GM18508 (cell line): ENCODE results near the gene PRKCQ.
"Not testable (repeated sequence)": the region's sequence is repeated elsewhere in the genome, so short reads cannot be mapped to it uniquely, and the experiment has no call there.

Experiments used
- ATAC-seq: cut with Tn5 transposase; IDR thresholded peaks from one replicate; pipeline ENCODE4 v1.9.1; 2021; ENCODE audit warnings: moderate number of reproducible peaks; ENCODE audit not compliant: insufficient read depth, unreplicated experiment

The PRKCQ gene

DNA sequence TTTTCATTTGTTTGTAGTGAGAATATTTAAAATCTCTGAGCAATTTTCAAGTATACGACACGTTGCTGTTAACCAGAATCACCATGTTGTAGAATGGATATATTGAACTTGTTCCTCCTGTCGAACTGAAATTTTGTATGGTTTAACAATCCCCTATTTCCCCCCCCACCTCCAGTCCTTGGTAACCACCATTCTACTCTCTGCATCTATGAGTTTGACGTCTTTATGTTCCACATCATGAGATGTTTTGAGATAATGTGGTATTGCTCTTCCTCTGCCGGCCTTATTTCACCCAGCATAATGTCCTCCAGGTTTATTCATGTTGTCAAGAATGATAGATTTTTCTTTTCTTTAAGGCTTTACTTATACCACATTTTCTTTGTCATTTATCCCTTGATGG, 17.4 kb upstream of the PRKCQ start:
- ATAC-seq: no peak

DNA sequence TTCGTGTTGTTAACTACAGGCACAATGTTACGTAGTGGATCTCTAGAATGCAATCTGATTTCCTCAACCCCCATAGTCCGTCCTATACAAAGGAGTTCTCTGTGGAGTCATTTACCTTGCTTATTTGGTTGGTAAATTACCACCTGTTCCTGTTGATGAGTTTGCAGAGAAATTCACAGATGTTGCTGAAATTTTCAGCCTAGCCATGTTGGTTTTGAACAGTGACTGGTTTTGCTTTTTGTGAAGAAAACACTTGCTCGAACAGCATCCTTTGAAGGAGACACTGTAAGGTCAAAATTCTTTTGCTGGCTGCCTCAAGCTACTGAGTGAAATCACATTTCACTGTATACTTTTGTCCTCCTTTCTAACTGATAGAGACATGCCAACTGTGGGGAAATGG, 15.4 kb upstream of the PRKCQ start:
- ATAC-seq: no peak

DNA sequence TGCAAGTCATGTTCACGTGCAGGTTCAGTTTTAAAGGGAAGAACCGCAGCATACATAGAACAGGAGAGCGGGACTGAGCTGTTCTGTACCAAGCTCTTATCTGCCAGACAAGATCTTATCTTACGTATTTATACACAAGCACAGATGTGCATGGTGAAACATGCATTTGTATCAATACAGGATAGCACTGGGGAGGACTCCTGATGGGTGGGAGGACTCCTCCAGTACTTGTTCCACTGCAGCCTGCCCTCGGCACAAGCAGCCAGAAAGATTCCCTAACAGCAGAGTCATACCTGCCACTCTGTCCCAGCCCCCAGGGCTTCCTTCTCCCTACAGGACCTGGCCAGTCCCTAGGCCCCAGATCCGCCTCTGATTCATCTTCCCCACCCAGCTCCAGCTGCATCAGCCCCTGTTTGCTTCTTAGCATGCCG, 13.2 kb upstream of the PRKCQ start:
- ATAC-seq: no peak

DNA sequence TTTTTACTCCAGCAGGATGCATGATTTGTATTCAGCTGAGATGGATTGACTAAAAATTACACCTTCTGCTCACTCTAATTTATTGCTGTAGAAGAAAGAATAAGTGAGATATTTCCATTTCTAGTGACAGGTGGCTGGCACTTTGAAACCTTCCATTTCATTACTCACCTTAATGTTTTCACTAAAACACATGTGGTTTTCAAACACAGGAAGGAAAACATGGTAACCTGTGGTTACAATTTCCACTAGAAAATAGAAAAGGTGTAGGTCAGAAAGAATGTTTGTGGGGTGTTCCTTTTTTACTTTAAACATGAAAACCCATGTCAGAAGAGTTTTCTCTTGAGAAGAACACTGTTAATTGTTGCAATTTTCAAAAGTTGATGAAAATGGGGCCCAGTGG, 12.0 kb upstream of the PRKCQ start:
- ATAC-seq: no peak

DNA sequence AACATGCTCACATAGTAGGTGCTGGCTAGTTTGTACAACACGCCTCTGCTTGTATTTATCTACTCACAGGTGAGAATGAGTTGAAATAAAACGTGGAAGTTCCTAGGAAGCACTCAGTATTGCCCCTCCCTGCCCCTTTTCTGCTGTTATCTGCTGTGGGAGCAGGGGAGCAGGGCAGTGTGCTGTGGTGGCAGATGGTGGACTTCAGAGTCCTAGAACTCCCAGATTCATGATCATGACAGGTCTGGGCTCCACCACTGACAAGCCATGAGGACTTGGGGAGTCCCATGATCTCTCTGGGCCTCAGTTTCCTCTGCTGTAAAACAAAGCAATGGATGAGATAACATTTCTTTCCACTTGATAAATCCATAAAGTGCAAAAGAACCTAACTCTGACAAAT, 11.6 kb upstream of the PRKCQ start:
- no peak for ATAC-seq

DNA sequence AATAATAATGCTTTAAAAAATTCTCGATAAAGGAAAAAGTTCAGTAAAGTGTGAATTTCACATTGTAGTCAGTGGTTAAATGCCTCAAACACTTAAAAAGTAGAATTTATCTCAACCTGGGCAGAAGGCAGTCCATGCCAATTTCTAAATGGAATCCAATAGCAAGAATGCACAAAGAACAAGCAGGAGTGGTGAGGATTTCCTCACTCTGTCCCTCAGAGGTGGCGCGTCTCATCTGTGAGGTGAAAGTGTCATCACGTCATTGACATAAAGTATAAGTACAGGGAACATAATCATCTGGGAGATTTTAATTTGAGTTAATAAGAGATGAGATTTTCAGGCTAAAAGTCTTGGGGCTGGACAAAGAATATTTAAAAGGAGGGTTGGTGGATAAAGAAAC, 10.0 kb upstream of the PRKCQ start:
- no peak for ATAC-seq

DNA sequence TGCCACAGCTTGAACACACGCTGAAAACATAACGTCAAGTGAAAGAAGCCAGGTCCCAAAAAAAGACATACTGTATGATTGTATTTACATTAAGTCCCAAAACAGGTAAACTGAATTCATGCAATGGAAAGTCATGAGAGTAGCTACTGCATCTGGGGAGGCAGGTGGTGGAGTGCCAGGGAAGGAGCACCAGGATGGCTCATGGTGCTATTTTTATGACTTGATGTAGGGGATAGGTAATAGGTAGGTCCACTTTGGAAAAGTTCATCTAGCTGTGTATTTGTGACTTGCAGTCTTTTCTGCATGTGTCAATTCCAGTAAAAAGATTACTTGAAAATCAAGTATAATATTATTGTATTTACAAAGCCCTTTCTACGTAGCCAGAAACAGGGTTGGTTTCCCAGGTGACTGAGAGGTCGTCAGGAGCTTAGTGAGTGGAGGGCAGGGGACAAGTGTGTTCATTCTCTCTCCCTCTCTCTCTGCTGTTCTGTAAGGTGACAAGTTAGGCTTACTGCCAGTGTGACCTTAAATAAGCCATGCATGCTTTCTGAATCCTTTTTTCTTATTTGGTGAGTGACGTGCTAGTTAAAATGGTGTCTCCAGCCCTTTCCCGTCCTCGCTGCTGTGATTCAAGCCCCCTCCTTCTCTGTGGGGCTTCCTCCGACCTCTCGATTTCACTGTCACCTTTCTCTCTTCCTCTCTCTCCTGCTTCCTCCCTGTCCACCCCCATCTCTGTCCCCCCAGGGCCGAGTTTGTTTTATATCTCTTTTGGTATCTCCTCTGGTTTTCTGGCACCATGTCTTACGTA, 9.4 kb upstream of the PRKCQ start:
- ATAC-seq: no peak

DNA sequence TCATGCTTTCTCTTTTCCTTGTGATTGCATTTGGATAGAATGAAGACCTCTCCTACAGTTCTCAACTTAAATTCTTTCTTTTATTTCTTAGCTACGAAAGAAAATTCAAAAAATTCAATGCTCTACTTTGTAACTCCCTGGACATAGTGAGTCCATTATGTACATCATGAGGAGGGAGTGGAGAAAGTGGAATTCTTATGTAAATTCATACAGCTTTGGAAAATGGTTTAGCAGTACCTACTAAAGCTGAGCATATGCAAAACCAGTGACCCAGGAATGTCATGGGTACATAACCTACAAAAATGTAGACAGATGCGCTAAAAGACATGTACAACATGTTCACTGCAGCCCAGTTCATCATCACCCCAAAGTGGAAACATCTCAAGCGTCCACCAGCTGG, 8.8 kb upstream of the PRKCQ start:
- no peak for ATAC-seq

DNA sequence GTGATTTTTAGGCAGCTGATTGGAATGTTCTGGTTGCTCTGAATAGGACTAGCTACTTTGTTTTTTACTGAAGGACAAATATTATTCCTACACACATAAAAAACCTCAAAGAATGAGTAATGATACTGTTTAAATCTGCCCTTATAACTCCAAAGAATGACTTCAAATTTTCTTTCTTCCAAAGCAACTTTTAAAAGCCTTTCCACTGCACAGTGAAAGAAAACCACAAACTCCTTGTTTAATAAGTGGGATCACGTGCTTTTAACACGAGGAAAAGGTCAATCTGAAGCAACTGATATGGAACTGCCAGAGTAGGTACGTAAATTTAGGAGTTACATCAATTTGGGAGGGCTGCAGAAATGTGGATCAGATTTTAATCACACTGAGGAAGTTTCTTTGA, 8.0 kb upstream of the PRKCQ start:
- ATAC-seq: no peak

DNA sequence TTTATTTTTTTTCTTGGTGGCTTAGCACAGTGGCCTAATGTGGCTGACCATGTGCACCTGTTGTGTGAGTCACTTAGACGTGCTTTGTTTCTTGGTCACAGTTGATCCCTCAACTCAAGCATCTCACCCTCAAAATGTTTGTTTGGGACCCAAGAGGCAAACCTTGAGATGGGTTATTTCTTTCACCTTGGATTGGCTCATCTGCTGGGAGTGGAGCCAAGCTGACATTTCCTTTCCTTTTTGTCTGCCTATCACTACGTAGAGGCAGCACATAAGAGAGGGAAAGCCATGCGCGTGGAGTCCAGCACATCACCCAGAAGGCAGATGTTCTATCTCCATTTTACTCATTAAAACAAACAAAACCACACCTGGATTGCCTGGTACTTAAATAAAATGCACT, 6.4 kb upstream of the PRKCQ start:
- ATAC-seq: no peak

DNA sequence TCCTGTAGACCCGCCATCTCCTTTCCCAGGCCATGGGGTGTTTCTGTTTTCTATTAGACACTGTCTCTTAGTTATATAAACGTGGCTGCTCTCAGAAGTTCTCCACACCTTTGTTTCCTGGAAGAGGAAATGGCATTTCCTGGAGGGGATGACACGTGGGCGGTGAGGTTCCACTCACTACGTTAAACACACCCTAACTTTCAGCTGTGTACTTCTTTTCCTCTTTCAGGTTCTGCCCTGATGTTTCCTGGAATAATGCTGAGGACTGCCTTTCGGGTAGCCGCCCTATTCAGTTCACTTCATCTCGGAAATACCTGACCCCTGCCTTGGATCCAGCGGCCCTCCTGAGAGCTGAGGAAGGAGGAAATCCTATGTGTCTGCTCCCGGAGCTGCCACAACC, 3.4 kb upstream of the PRKCQ start:
- no peak for ATAC-seq

DNA sequence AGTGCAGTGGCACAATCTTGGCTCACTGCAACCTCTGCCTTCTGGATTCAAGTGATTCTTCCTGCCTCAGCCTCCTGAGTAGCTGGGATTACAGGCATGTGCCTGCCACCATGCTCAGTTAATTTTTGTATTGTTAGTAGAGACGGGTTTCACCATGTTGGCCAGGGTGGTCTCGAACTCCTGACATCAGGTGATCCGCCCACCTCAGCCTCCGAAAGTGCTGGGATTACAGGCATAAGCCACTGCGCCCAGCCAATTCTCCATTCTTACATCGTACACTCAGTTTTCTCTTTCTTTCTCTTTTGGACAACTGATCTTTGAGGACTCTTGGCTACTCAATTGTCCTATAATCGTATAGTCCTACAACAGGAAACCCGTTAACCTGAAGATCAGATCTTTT, 2.8 kb upstream of the PRKCQ start:
- ATAC-seq: not testable (repeated sequence)

DNA sequence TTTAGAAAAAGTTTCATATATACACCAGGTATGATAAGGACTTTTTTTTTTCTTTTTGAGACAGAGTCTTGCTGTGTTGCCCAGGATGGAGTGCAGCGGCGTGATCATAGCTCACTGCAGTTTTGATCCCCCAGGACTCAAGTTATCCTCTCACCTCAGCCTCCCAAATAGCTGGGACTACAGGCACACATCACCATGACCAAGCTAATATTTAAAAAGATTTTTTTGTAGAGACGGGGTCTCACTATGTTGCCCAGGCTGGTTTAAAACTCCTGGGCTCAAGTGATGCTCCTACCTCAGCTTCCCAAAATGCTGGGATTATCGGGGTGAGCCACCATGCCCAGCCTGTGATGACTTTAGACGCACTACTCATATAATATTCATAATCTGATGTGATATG, 2.2 kb upstream of the PRKCQ start:
- no peak for ATAC-seq

DNA sequence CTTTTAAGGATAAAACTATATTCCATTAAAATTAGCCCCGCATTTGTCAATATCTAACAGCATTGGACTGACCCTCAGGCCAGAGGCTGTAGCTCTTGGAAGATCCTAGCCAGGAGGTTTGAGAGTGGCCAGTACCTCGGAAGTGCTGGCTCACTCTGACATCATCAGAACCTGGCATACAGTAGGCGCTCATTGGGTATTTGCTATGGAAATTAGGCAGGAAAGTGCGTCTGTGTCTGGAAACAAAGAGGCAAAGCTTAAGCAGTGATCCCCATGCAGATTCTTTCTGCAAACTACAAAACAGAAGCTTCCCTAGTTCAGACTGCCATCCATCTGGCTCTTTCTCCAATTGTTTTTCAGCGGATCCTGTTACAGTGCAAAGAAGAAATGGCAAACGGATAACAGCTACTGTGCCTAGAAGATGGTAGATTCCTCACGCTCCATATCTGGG, 1.7 kb upstream of the PRKCQ start:
- ATAC-seq: no peak

DNA sequence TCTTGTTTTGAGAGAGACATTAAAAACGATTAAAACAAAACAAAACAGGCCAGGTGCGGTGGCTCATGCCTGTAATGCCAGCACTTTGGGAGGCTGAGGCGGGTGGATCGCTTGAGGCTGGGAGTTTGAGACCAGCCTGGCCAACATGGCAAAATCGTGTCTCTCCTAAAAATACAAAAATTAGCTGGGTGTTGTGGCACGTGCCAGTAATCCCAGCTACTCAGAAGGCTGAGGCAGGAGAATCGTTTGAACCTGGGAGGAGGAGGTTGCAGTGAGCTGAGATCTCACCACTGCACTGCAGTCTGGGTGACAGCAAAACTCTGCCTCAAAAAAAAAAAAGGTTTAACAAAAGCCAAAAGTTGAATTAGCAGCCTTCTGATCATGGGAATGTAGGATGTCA, 1.1 kb upstream of the PRKCQ start:
- not testable (repeated sequence) for ATAC-seq

DNA sequence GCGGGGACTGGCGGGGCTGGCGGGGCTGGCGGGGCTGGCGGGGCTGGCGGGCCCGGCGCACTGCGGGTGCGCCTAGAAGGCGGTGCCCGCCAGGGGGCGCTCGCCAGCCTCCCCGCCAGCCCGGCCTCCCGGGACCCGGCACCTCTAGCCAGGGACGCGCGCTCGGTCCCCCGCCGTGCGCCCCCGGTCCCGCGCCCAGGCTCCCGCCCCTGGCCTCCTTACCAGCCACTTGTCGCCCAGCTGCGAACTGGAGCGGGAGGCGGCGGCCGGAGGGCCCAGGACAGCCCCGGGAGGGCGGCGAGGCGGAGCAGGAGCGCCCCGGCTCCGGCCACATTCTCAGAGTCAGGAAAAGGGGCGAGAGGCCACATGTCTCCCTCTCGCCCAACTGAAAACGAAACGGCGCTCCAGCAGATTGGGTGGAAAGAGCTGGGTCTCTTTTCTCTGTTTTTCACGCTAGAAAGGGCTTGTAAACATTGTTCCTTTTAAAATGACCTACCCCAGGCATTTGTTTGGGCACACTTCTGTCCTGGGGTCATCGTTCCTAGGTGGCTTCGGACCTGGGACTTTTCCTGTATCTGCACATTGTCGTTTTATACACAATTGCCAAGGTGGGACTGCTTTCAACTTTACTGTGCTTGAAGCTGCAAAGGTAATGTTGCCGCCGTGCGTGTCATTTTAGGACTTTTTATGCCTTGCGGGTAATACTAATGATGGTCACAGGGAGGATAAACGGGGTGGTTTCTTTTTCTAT, 378 bp upstream of the PRKCQ start:
- peak; percentile 55 for ATAC-seq

DNA sequence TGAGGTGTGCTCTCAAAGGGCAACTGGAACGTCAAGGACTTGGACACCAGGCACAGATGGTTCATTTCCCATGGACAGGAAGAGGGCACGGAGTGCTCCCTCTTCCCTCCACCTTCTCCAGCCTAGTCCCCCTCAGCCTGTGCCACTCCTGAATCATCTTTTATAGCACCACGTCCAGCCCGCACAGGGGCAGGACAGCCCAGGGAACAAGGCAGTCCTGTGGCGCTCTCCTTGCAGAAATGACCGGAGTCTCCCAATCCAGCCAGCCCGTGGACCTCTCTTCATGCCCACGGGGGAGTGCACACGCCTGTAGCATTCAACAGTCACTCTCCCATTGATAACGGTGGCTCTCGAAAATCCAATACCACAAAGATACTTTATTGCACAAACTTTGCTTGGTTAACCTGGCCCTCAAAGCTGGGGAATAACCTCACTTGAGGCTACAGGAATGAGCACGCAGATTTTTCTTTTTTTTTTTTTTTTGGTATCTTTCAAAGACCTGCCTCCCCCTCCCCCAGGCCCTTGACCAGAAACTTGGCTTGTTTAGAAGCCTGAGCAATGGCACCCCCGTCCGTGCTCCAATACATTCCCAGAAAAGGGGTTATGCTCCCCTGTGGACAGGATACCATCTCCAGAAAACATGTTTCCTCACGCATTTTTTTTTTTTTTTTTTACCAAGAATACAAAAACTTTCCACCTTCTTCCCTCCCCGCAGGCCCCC, 733 bp downstream of the PRKCQ start:
- ATAC-seq: no peak

DNA sequence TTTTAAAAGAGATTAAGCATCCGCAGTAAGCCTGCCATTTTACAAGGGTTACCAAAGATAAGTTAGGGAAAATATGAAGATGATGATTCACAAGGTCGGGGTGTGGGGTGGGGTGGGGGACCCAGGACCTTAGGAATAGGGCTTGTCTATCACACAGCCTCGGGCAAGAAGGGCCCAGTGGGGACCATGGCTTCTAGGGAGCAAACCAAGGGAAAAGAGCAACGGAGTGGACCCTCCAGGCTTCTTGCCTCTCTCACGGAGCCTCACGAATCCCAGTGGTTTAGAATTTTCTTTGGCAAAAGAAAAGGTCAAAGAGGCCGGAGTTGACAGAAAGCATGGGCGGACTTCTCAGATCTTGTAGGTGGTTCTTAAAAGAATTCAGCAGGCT, 1.3 kb downstream of the PRKCQ start:
- no peak for ATAC-seq

DNA sequence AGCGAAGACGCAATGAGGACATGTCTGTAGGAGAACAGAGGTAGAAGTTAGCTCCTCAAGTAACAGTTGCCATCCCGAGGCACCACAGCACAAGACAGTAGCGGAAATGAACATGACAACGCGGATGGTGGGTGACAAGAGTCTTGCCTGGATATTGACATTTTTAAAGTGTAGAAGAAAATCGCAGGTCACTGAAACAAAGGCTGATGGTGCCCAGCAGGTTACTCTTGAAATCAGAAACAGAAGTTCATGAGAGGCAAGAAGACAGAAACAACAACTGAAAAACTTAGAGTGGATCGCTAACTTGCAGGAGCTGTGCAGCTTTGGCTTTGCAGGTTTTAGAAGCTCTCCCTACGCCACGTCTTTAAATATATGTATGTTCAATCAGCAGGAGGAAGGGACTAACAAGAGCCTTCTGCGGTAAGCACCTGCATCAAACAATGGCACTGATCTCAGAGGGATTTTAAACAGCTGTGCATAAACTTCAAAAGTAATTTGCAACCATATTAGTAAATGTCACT, 1.8 kb downstream of the PRKCQ start:
- ATAC-seq: no peak

DNA sequence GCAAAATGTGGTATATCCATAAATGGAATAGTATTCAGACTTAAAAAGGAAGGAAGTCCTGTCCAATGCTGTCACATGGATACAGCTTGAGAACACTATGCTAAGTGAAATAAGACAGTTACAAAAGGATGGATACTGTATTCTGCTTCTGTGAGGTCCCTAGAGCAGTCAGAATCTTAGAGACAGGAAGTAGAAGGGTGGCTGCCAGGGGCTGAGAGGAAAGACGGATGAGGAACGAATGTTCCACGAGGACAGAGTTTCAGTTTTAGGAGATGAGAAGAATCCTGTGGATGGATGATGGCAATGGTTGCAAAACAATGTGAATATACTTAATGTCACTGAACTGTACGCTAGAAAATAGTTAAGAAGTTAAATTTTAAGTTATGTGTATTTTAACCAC, 3.8 kb downstream of the PRKCQ start:
- no peak for ATAC-seq

DNA sequence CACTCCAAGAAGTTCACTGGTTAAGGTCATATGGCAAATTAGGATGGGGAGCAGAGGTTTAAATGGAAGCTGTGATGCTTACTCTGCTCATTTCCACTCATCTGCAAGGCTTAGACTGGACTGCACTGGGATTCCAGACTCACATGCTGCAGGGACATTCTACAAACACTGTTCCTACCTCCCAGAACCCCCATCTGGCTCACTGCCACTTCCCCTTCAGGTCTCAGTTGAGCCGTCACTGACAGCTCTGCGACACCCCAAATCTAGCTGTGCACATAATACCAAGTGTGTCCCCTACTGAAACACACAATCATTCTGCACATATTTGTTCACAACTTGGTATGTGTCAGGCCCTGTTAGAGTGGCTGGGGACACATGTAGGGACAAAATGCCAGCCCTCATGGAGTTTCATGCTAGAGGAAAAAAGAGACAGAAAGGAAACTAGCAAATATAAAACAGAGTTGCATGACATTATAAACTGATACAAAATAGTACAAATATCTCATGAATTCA, 5.4 kb downstream of the PRKCQ start:
- ATAC-seq: no peak
